ENCODE data around the gene BIVM. TPM values are rescaled to one million over a fixed set of nuclear protein-coding genes. Genes with fewer than 3 reads are reported as not detected.

Gene BIVM, protein sequence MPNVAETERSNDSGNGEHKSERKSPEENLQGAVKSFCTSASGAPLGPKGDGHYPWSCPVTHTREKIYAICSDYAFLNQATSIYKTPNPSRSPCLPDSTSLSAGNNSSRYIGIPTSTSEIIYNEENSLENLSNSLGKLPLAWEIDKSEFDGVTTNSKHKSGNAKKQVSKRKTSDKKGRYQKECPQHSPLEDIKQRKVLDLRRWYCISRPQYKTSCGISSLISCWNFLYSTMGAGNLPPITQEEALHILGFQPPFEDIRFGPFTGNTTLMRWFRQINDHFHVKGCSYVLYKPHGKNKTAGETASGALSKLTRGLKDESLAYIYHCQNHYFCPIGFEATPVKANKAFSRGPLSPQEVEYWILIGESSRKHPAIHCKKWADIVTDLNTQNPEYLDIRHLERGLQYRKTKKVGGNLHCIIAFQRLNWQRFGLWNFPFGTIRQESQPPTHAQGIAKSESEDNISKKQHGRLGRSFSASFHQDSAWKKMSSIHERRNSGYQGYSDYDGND
- total RNA-seq (10 to 100 TPM in 4 of 6 donors, 1 to 10 TPM in 2; 8.2 to 12.3 (median 10.7) TPM), polyA plus RNA-seq (10 to 100 TPM; 13.2 to 14.1 TPM)

DNA sequence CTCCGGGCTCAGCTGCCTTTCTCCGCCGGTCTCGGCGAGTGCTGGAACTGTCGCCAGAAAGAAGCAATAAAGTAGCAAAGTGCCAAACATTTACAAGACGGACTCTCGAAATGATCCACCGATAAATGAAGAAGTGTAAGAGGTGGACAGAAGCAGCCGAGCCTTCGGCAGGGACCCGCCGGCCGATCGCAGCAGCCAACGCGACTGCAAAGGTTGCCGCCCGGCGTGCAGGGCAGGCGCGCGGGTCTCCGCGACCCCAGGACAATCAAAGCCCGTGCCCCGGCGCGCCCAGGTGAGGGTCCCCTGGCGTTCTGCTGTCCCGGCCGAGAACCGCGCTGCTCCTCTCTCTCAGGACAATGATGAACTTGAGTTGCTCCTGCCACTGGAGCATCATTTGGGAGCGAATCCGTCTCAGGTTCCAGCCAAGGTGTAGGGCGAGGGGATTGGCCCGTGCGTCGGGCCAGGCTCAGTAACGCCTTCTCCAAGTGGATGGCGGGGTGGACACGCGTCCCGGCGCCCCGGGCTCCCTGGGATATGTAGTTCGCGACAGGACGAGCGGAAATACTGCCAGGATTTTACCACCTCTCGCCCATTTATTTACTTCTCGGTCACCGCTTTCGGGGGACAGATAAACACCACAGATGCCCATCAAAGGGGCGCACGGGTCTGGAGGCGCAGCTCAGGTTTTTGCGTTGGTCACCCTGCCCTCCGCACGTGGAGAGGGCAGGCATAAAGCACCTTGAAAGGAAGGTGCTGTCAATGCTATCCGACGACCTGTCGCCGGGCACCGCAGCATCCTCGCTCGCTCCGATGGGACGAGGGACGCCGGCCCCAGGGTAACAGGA is at the start of gene BIVM, which contains the start of gene POGLUT2:
BIVM (plus strand) TSS at position 539 of the 845 bp plus-strand sequence. CDS start 8,149 bp downstream, outside the sequence.
POGLUT2 (minus strand) TSS at position 396 of the 845 bp plus-strand sequence; CDS start at position 90, 306 bp downstream.
- DNase-seq: peak; percentile 90 to 95 (median 92)
- peaks cover 0 to 9% (median 0%) of the 10 kb centered on the region in 3 donors for H3K4me1 ChIP-seq
- H3K36me3 ChIP-seq: no peaks in the 10 kb centered on the region
- no peaks in the 10 kb centered on the region for H3K27me3 ChIP-seq
- intact Hi-C loops (cut with DNase I): no loop called here
- no peak for FAIRE-seq
- TF ChIP-seq, protein P1, sequence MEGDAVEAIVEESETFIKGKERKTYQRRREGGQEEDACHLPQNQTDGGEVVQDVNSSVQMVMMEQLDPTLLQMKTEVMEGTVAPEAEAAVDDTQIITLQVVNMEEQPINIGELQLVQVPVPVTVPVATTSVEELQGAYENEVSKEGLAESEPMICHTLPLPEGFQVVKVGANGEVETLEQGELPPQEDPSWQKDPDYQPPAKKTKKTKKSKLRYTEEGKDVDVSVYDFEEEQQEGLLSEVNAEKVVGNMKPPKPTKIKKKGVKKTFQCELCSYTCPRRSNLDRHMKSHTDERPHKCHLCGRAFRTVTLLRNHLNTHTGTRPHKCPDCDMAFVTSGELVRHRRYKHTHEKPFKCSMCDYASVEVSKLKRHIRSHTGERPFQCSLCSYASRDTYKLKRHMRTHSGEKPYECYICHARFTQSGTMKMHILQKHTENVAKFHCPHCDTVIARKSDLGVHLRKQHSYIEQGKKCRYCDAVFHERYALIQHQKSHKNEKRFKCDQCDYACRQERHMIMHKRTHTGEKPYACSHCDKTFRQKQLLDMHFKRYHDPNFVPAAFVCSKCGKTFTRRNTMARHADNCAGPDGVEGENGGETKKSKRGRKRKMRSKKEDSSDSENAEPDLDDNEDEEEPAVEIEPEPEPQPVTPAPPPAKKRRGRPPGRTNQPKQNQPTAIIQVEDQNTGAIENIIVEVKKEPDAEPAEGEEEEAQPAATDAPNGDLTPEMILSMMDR (IDR thresholded peaks at IDR 0.05): no peak
- H3K27ac ChIP-seq: peak within 1 kb of the TSS; percentile 68 to 79 (median 74)
- ATAC-seq: peak; percentile 91 to 96 (median 93)
- H3K4me3 ChIP-seq: peak within 1 kb of the TSS; percentile 69 to 93 (median 88)
- no peaks in the 10 kb centered on the region for H3K9me3 ChIP-seq
- WGBS, 2 donors: 0% methylated on average over 72 of the region's 72 CpGs

DNA sequence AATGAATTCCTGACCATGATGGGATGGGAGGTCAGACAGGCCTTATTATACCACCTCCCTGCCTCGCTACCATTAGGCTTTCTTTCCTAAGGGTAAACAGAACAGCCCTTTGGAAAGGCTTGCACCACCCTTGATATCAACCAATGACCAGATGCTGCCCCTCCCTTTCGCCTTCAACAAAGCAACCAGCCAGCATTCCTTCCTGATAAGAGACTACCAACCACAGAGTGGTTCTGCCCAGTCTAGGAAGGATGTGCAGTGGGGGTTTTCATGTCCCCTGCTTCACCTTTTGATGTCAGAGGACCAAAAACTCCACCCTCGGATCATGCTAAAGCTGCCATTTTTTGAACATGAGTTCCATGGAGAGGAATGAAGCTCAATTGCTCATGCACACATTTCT is 47.0 kb upstream of the BIVM start:
- Histone ChIP-seq H3K4me1 (no peaks in the 10 kb centered on the region), H3K4me3 (no peak overlapping the region), H3K36me3 (no peaks in the 10 kb centered on the region), H3K27me3 (no peaks in the 10 kb centered on the region), H3K9me3 (no peaks in the 10 kb centered on the region), H3K27ac (no peak overlapping the region)
- DNase-seq (no peak), FAIRE-seq (no peak), ATAC-seq (no peak)
- intact Hi-C loops (cut with DNase I): no loop called here
- TF ChIP-seq, protein P1 (IDR thresholded peaks at IDR 0.05): no peak
- 79 to 91% methylated on average over 3 of the region's 3 CpGs for WGBS, 2 donors

DNA sequence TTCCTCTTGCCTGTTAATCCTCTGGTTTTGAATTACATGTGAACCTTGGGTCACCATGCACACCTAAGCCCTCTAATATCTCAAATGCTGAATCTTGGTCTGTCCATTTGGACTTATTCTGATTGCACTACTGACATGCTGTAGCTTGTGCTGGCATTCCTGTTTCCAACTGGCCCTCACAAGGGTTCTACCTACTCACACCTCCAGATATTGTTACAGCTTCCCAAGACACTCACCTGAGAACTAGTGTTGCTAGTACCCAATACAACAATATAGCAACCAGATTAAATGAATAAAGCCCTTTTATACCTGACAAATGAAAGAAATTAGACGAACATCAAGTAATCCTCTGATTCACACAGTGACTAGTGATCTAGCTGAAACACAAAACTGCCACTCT is 41.9 kb upstream of the BIVM start:
- intact Hi-C loops (cut with DNase I): no loop called here
- TF ChIP-seq, protein P1 (IDR thresholded peaks at IDR 0.05): no peak
- H3K27ac ChIP-seq: no peak overlapping the region
- no peaks in the 10 kb centered on the region for H3K9me3 ChIP-seq
- 59 to 82% methylated on average over 1 of the region's 1 CpG for WGBS, 2 donors
- no peaks in the 10 kb centered on the region for H3K27me3 ChIP-seq
- H3K4me3 ChIP-seq: no peak overlapping the region
- no peak for ATAC-seq
- H3K36me3 ChIP-seq: no peaks in the 10 kb centered on the region
- no peak for FAIRE-seq
- no peak for DNase-seq
- no peaks in the 10 kb centered on the region for H3K4me1 ChIP-seq

DNA sequence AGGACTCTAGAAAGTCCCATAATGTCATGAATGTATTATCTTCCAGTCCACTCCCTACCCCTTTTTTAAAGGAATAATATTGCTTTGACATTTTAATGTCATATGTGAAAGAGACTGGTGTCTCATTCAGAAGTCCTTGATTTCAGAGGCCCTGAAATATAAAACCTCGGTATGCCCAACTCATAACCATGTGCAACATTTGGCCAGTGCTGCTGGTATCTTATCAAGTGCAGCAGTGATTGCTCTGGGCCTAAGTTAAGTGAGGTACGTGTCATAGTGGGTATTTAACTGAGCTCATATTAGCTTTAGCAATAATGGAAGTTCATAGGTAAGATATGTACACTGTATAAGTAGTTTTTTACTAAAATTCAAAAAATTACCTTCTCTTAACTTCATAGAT is 40.1 kb upstream of the BIVM start:
- Histone ChIP-seq H3K4me1 (no peaks in the 10 kb centered on the region), H3K36me3 (no peaks in the 10 kb centered on the region), H3K27ac (no peak overlapping the region), H3K27me3 (no peaks in the 10 kb centered on the region), H3K4me3 (no peak overlapping the region), H3K9me3 (no peaks in the 10 kb centered on the region)
- TF ChIP-seq, protein P1 (IDR thresholded peaks at IDR 0.05): no peak
- intact Hi-C loops (cut with DNase I): no loop called here
- DNase-seq (no peak), FAIRE-seq (no peak), ATAC-seq (no peak)
- WGBS, 2 donors: 48 to 58% methylated on average over 2 of the region's 2 CpGs
